ENCODE data around the gene PALM. TPM values are rescaled to one million over a fixed set of nuclear protein-coding genes. Genes with fewer than 3 reads are reported as not detected.

Gene PALM
- total RNA-seq, 1 donor from 2014 or later, result 17.1 TPM

- peak; percentile 74 for DNase-seq (ENCODE audit: low read depth)
- peak overlapping the region; percentile 67 for H3K4me3 ChIP-seq (ENCODE audit: low read depth, low read length)
- peak; percentile 32 for TF ChIP-seq CTCF (conservative IDR thresholded peaks at IDR 0.05; ENCODE audit: low read depth, low read length)
Measured at GRCh38 chr19:680287-681028, 28.3 kb upstream of the PALM start.

DNA sequence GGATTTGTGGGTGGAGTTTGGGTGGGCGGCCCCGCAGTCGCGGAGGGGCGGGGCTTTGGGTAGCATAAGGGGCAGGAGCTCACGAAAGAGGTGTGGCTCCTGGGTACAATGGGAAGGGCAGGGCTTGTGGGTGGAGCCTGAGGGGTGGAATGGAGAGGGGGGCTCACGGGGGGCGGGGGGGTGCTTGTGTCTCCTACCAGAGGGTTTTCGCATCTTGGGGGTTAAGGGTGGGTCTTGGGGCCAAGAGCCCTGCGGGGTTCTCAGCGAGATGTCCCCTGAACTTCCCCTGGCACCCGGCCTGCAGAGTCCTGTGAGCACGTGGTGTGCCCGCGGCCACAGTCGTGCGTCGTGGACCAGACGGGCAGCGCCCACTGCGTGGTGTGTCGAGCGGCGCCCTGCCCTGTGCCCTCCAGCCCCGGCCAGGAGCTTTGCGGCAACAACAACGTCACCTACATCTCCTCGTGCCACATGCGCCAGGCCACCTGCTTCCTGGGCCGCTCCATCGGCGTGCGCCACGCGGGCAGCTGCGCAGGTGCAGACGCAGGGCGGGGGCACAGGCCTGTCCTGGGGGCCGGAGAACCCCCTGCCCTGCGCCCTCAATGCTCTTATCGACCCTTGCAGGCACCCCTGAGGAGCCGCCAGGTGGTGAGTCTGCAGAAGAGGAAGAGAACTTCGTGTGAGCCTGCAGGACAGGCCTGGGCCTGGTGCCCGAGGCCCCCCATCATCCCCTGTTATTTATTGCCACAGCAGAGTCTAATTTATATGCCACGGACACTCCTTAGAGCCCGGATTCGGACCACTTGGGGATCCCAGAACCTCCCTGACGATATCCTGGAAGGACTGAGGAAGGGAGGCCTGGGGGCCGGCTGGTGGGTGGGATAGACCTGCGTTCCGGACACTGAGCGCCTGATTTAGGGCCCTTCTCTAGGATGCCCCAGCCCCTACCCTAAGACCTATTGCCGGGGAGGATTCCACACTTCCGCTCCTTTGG lies 27.4 kb upstream of the PALM start:
- peak overlapping the region; percentile 67 for H3K4me3 ChIP-seq (ENCODE audit: low read depth, low read length)
- no peak for TF ChIP-seq CTCF (conservative IDR thresholded peaks at IDR 0.05; ENCODE audit: low read depth, low read length)
- no peak for DNase-seq (ENCODE audit: low read depth)

DNA sequence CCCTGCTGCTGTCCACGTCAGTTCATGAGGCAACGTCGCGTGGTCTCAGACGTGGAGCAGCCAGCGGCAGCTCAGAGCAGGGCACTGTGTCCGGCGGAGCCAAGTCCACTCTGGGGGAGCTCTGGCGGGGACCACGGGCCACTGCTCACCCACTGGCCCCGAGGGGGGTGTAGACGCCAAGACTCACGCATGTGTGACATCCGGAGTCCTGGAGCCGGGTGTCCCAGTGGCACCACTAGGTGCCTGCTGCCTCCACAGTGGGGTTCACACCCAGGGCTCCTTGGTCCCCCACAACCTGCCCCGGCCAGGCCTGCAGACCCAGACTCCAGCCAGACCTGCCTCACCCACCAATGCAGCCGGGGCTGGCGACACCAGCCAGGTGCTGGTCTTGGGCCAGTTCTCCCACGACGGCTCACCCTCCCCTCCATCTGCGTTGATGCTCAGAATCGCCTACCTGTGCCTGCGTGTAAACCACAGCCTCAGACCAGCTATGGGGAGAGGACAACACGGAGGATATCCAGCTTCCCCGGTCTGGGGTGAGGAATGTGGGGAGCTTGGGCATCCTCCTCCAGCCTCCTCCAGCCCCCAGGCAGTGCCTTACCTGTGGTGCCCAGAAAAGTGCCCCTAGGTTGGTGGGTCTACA lies 25.9 kb upstream of the PALM start:
- no peak for TF ChIP-seq CTCF (conservative IDR thresholded peaks at IDR 0.05; ENCODE audit: low read depth, low read length)
- H3K4me3 ChIP-seq (ENCODE audit: low read depth, low read length), result no peak overlapping the region
- DNase-seq (ENCODE audit: low read depth), result no peak

DNA sequence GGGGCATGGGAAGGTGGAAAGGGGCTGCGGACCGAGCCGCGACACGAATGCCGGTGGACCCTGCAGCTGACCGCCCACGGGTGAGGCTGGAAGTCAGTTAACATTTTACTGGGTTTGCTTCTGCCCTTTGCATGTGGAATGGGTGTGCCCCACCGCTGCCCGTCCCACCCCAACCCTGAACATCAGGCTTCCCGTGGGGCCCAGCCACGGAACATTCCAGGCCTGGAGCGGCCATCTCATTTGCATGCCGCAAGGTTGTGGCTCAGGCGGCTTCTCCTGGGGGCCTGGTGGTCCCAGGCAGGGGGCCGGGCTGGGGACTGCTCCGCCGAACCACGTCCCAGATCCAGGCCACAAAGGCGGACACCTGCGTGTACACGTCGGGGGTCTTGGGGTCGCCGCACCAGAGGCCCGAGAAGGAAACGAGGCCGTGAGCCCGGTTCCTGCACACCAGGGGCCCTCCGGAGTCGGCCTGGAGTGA lies 23.2 kb upstream of the PALM start:
- DNase-seq (ENCODE audit: low read depth), result no peak
- H3K4me3 ChIP-seq (ENCODE audit: low read depth, low read length), result no peak overlapping the region
- no peak for TF ChIP-seq CTCF (conservative IDR thresholded peaks at IDR 0.05; ENCODE audit: low read depth, low read length)

- no peak for TF ChIP-seq CTCF (conservative IDR thresholded peaks at IDR 0.05; ENCODE audit: low read depth, low read length)
- DNase-seq (ENCODE audit: low read depth), result no peak
- H3K4me3 ChIP-seq (ENCODE audit: low read depth, low read length), result no peak overlapping the region
Measured at GRCh38 chr19:686589-687297, 22.0 kb upstream of the PALM start.

GRCh38 chr19:687569-688166 lies 21.1 kb upstream of the PALM start:
- no peak for DNase-seq (ENCODE audit: low read depth)
- H3K4me3 ChIP-seq (ENCODE audit: low read depth, low read length), result no peak overlapping the region
- no peak for TF ChIP-seq CTCF (conservative IDR thresholded peaks at IDR 0.05; ENCODE audit: low read depth, low read length)

Data from epithelial cell of proximal tubule (primary cell).